Inflammatory macrophage (primary cell): Measurements from ENCODE around the gene NDUFAF5.

Experiments used
- DNase-seq, 2 donors: peaks; one replicate each; pipeline ENCODE4 v3.0.0-alpha.2; 2020 to 2022

NDUFAF5 gene

GRCh38 chr20:13824459-13824858 is 39.6 kb downstream of the NDUFAF5 start:
- no peak for DNase-seq

GRCh38 chr20:13825465-13825864 is 40.6 kb downstream of the NDUFAF5 start:
- no peak for DNase-seq

- DNase-seq: no peak
Measured at GRCh38 chr20:13831476-13831875, 46.6 kb downstream of the NDUFAF5 start.

GRCh38 chr20:13838664-13839063 is 53.8 kb downstream of the NDUFAF5 start:
- DNase-seq: no peak

- no peak for DNase-seq
Measured at GRCh38 chr20:13839421-13840092, 54.7 kb downstream of the NDUFAF5 start.

- no peak for DNase-seq
Measured at GRCh38 chr20:13840093-13840465, 55.3 kb downstream of the NDUFAF5 start.

GRCh38 chr20:13841206-13841605 is 56.4 kb downstream of the NDUFAF5 start:
- DNase-seq: no peak

GRCh38 chr20:13844296-13844695 is 59.5 kb downstream of the NDUFAF5 start:
- DNase-seq: no peak

GRCh38 chr20:13851279-13851678 is 66.5 kb downstream of the NDUFAF5 start:
- no peak for DNase-seq

GRCh38 chr20:13852306-13852705 is 67.5 kb downstream of the NDUFAF5 start:
- DNase-seq: no peak

- no peak for DNase-seq
Measured at GRCh38 chr20:13855613-13856012, 70.8 kb downstream of the NDUFAF5 start.

- no peak for DNase-seq
Measured at GRCh38 chr20:13856354-13856753, 71.5 kb downstream of the NDUFAF5 start.

GRCh38 chr20:13857304-13857703 is 72.5 kb downstream of the NDUFAF5 start:
- DNase-seq: peak in 1 of 2 donors; percentile 2

- DNase-seq: no peak
Measured at GRCh38 chr20:13857961-13858360, 73.1 kb downstream of the NDUFAF5 start.

- DNase-seq: no peak
Measured at GRCh38 chr20:13858439-13858838, 73.6 kb downstream of the NDUFAF5 start.

- DNase-seq: no peak
Measured at GRCh38 chr20:13858871-13859270, 74.0 kb downstream of the NDUFAF5 start.

GRCh38 chr20:13862245-13862644 is 77.4 kb downstream of the NDUFAF5 start:
- DNase-seq: peak in 1 of 2 donors; percentile 11

- peak in 1 of 2 donors; percentile 23 for DNase-seq
Measured at GRCh38 chr20:13863244-13863643, 78.4 kb downstream of the NDUFAF5 start.

- DNase-seq: no peak
Measured at GRCh38 chr20:13865156-13865555, 80.3 kb downstream of the NDUFAF5 start.

- peak; percentile 45 to 67 for DNase-seq
Measured at GRCh38 chr20:13865791-13866351, 81.0 kb downstream of the NDUFAF5 start.

- peak; percentile 88 to 91 for DNase-seq
Measured at GRCh38 chr20:13868331-13868730, 83.5 kb downstream of the NDUFAF5 start.

- DNase-seq: peak; percentile 4 to 33
Measured at GRCh38 chr20:13870170-13870748, 85.4 kb downstream of the NDUFAF5 start.
